Measurements from ENCODE around the gene CEP83. TPM values are rescaled to one million over a fixed set of nuclear protein-coding genes. Genes with fewer than 3 reads are reported as not detected.
"Not testable (repeated sequence)": the region's sequence is repeated elsewhere in the genome, so short reads cannot be mapped to it uniquely, and the experiment has no call there.

The CEP83 gene
- total RNA-seq, 1 experiment from 2014 or later, result 24.6 TPM

DNA sequence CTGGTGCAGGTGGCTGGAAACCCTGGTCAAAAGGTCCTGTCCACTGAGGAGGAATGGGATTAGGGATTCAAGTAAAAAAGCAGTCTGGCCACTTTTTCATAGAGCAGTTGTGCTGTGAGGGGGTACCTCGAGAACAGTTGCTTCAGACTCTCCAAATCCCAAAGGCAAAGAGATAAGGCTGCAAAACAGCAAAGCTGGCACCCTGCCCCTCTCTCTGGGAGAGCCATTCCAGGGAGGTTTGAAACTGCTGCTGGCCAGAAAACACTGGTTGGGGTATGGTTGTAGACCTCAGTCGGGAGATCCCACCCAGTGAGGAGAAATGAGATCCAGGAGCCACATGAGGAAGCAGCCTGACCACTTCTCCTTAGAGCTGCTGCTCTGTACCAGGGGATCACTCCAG, 137.3 kb downstream of the CEP83 start:
- no peaks in the 10 kb centered on the region for H3K4me1 ChIP-seq
- DNase-seq, result no peak
- H3K9me3 ChIP-seq (replicated peaks), result 0 out of 2 replicates have a peak, but pooled peaks cover 6% of the 10 kb centered on the region
- peaks cover 16% of the 10 kb centered on the region for H3K36me3 ChIP-seq
- no peak overlapping the region for H3K4me3 ChIP-seq
- no peak overlapping the region for H3K27ac ChIP-seq
- H3K27me3 ChIP-seq, result no peaks in the 10 kb centered on the region

DNA sequence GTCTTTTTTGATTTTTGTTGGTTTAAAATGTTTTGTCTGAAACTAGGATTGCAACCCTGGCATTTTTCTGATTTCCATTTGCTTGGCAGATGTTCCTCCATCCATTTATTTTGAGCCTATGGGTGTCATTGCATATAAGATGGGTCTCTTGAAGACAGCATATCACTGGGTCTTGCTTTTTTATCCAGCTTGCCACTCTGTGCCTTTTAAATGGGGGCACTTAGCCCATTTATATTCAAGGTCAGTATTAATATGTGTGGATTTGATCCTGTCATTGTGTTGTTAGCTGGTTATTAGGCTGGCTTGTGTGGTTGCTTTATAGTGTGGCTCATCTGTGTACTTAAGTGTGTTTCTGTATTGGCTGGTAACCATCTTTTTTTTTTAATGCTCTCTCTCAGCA, 139.6 kb downstream of the CEP83 start:
- DNase-seq, result no peak
- Histone ChIP-seq H3K27me3 (no peaks in the 10 kb centered on the region), H3K4me3 (no peak overlapping the region), H3K4me1 (no peaks in the 10 kb centered on the region), H3K36me3 (peaks cover 16% of the 10 kb centered on the region), H3K9me3 (replicated peaks) (0 out of 2 replicates have a peak, but pooled peaks cover 6% of the 10 kb centered on the region), H3K27ac (no peak overlapping the region)

DNA sequence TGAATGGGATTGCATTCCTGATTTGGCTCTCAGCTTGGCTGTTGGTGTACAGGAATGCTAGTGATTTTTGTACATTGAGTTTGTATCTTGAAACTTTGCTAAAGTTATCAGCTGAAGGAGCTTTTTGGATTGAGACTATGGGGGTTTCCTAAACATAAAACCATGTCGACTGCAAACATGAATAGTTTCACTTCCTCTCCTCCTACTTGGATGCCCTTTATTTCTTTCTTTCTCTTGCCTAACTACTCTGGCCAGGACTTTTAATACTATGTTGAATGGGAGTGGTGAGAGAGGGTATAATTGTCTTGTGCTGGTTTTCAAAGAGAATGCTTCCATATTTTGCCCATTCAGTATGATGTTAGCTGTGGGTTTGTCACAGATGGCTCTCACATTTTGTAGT, 141.5 kb downstream of the CEP83 start:
- DNase-seq, result no peak
- peaks cover 11% of the 10 kb centered on the region; the same call in 1 of the 2 replicates for H3K36me3 ChIP-seq
- no peaks in the 10 kb centered on the region for H3K27me3 ChIP-seq
- H3K9me3 ChIP-seq (replicated peaks), result 0 out of 2 replicates have a peak, but pooled peaks cover 6% of the 10 kb centered on the region
- no peak overlapping the region for H3K27ac ChIP-seq
- no peak overlapping the region for H3K4me3 ChIP-seq
- H3K4me1 ChIP-seq, result no peaks in the 10 kb centered on the region

DNA sequence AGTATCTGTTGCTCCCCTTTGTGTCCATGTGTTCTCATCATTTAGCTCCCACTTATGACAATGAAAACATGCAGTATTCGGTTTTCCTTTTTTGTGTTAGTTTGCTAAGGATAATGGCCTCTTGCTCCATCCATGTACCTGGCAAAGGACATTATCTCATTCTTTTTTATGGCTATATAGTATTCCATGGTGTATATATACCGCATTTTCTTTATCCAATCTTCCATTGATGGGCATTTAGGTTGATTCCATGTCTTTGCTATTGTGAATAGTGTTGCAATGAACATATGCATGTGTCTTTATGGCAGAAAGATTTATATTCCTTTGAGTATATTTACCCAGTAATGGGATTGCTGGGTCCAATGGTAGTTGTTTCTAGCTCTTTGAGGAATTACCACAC, 143.1 kb downstream of the CEP83 start:
- not testable (repeated sequence) for H3K27me3 ChIP-seq

DNA sequence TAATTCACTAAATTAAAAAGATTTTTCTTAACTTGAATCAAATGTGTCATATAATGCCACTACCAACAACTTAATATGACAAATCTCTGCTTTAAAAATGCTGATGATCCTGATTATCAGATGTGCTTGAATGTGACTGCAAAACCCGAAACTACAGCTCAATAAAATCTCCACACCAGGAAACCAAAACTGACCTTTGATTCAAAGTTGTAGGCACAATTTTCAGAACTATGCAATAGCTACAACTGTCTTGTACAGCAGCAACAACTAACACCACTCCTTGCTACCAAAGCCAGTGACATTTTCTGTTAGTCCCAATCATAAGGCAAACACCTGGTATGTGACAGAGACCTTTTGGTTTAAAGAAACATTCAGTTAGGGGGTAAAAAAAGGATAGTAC, 147.3 kb downstream of the CEP83 start:
- Histone ChIP-seq H3K9me3 (replicated peaks) (no peaks in the 10 kb centered on the region), H3K36me3 (peaks cover 12% of the 10 kb centered on the region), H3K27ac (no peak overlapping the region), H3K27me3 (no peaks in the 10 kb centered on the region), H3K4me3 (no peak overlapping the region), H3K4me1 (no peaks in the 10 kb centered on the region)
- DNase-seq, result no peak

More for the DNA sequence above, 143.1 kb downstream of the CEP83 start:
- DNase-seq; H3K27ac ChIP-seq; H3K36me3 ChIP-seq; H3K4me1 ChIP-seq; H3K4me3 ChIP-seq; H3K9me3 ChIP-seq (replicated peaks): not testable (repeated sequence)

DNA sequence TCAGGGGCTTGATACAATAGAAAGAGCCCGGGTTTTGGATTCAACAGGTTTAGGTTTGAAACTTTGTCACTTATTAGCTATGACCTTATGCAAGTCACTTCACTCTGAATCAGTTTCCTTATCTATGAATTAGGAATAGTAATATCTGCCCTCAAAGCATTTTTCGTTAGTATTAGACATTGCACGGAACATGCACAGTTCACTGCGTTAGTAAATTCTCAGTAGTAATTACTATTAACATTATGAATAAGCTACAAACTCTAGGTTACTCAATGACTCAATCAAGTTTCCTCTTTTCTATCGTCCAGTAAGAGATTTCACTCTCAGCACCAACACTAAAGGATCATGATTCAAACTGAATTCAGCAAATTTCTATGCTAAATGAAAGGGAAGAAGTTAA, 150.3 kb downstream of the CEP83 start:
- no peak for DNase-seq
- no peak overlapping the region for H3K27ac ChIP-seq
- peaks cover 26% of the 10 kb centered on the region for H3K36me3 ChIP-seq
- H3K4me1 ChIP-seq, result no peaks in the 10 kb centered on the region
- H3K27me3 ChIP-seq, result no peaks in the 10 kb centered on the region
- H3K4me3 ChIP-seq, result no peak overlapping the region
- no peaks in the 10 kb centered on the region for H3K9me3 ChIP-seq (replicated peaks)

DNA sequence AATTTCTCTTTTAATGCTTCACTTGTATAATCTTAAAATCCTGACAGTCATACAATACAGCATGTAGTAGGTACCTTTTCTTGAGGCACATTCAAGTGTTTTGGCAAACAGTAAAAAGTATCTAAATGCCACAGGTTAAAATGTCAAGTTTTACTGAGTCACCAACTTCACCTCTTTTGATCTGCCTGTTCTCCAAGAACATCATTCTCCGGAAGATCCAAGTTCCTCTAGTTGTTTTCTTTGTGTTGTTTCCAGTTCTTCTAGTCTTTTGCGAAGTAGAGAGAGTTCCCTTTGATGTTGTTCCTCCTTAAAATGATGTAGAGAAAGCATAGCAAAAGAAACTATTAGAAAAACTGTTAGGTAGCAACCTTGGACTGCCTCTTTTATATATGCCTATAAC, 151.1 kb downstream of the CEP83 start:
- H3K27ac ChIP-seq, result no peak overlapping the region
- H3K4me3 ChIP-seq, result no peak overlapping the region
- no peak for DNase-seq
- H3K27me3 ChIP-seq, result no peaks in the 10 kb centered on the region
- no peaks in the 10 kb centered on the region for H3K9me3 ChIP-seq (replicated peaks)
- peaks cover 27% of the 10 kb centered on the region for H3K36me3 ChIP-seq
- H3K4me1 ChIP-seq, result no peaks in the 10 kb centered on the region

DNA sequence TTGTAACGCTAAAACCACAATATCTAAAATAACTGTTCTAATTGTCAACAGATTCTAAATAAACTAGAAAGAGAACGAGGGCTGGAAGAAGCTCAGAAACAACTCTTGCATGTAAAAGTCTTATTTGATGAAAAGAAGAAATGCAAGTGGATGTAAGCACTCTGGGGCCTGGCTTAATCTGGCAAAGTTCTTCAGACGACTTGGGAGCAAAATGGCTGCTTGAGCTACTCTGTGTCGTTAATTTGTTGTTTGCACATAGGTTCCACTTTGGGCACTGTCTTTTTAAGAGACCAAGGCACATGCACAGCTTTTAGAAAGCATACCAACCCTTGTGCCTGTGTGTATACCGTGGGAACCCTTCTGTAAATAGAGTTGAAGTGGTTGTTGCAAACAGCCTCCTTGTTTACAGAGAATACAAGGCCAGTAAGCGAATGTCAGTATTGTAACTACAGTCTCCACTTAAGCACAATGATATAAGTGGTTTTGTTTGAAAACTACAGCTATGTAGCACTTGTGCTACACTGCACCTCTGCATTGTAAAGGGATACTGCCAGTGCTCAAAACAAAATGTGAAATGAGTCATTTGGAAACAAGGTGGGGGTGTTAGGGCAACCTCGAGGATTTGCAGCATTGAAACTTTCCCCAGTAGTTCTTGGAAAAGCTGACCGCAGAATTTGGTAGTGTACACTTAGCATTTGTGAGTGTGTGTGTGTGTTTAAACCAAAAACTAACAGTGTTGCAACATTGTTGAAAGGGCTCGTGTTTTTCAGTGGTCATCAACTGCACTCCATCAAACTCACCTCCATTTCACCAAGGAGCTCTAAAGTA, 154.3 kb downstream of the CEP83 start:
- Histone ChIP-seq H3K4me3 (no peak overlapping the region), H3K27me3 (no peaks in the 10 kb centered on the region), H3K27ac (no peak overlapping the region), H3K4me1 (no peaks in the 10 kb centered on the region), H3K9me3 (replicated peaks) (no peaks in the 10 kb centered on the region), H3K36me3 (peaks cover 30% of the 10 kb centered on the region)
- DNase-seq, result no peak

DNA sequence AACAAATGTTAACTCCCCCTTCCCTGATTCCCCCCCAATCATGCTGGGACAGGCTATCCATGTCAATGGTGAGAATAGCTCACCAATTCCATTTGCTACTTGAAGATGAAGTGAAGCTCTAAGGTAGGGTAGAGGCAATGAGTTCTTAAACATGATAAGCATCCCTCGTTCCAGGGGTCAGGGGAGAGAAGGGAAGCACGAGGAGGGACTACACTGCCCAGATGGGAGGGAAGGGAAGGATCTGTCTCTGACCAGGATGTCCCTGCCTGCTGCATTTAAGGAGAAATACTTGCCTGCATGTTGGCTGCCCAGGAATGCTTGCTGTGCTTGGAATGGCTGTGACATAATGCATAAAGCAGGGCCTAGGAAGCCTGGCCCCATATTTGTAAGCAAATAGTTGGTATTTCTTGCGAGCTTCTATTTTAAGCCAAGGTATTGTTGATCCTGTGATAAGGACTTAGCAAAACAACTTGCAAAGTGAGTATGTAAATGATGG, 155.1 kb downstream of the CEP83 start:
- H3K4me1 ChIP-seq, result no peaks in the 10 kb centered on the region
- no peak for DNase-seq
- H3K27me3 ChIP-seq, result no peaks in the 10 kb centered on the region
- H3K4me3 ChIP-seq, result no peak overlapping the region
- H3K27ac ChIP-seq, result no peak overlapping the region
- peaks cover 30% of the 10 kb centered on the region for H3K36me3 ChIP-seq
- no peaks in the 10 kb centered on the region for H3K9me3 ChIP-seq (replicated peaks)

DNA sequence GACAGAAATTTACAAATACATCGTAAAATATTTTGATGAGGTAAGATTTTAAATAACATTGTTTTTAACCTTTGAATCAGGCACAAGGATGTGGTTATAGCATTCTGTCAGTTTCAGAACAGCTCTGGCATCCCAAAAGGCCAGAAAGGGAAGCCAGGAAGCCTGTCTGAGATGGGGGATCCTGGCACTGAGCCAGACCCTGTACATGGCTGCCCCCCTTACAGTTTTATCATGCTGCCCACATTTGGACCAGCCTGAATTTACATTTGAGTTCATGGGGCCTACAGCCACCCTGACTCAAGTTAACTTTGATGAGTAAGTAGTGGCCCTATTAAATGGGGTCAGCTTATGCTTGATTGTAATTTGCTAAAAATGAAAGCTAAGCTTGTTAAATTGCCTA, 155.7 kb downstream of the CEP83 start:
- Histone ChIP-seq H3K4me3 (no peak overlapping the region), H3K36me3 (peaks cover 27% of the 10 kb centered on the region), H3K27me3 (no peaks in the 10 kb centered on the region), H3K27ac (no peak overlapping the region), H3K9me3 (replicated peaks) (no peaks in the 10 kb centered on the region), H3K4me1 (no peaks in the 10 kb centered on the region)
- DNase-seq, result no peak

DNA sequence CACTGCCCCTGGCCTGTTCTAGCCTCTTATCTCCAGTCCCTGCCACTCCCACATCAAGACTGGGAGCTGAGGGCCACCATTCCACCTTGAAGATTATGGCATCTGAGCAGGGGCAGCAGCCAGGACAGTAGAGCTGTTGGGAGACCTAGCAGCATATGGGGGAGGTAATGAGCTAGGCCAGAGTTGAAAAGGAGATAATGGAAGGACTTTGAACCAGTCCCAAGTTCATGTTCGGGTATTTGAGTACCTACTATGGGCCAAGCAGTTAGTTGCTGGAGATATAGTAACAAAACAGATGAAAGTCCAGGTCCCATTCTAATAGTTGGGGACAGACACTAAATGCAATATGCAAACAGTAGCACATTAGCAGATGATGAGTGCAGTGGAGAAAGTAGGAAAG, 159.8 kb downstream of the CEP83 start:
- H3K36me3 ChIP-seq, result peaks cover 10% of the 10 kb centered on the region
- no peak for DNase-seq
- H3K4me1 ChIP-seq, result no peaks in the 10 kb centered on the region
- no peak overlapping the region for H3K27ac ChIP-seq
- no peak overlapping the region for H3K4me3 ChIP-seq
- H3K9me3 ChIP-seq (replicated peaks), result no peaks in the 10 kb centered on the region
- H3K27me3 ChIP-seq, result no peaks in the 10 kb centered on the region

DNA sequence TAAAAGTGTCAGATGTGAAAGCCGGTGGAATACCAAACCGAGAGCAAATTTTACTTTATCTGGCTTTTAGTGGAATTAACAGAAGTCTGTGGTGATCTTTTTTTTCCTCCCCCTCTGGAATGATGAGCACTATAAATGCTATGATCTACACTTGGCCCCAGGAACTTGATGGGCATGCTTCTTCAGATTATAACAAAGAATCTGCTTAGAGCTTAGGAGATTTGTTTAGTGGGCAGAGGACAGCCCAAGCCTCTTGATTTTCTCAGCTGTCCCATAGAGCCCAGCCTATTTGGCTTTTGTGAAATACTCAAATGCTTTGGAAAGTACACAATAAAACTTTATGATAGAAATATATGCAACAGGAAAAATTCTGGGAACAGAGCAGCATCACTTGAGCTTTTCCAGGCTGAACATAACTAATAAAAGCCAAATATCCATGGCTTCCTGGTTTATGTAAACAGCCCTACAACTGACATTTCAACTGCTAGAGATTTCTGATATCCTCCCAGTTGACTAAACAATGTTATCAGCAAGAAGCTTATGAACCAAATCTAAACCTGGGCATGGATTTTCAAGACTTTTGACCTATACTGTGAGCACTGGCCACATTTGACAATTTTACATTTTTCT, 161.7 kb downstream of the CEP83 start:
- peaks cover 4% of the 10 kb centered on the region; the same call in 1 of the 2 replicates for H3K36me3 ChIP-seq
- no peaks in the 10 kb centered on the region for H3K9me3 ChIP-seq (replicated peaks)
- DNase-seq, result no peak
- no peak overlapping the region for H3K4me3 ChIP-seq
- no peaks in the 10 kb centered on the region for H3K27me3 ChIP-seq
- H3K4me1 ChIP-seq, result no peaks in the 10 kb centered on the region
- H3K27ac ChIP-seq, result no peak overlapping the region

DNA sequence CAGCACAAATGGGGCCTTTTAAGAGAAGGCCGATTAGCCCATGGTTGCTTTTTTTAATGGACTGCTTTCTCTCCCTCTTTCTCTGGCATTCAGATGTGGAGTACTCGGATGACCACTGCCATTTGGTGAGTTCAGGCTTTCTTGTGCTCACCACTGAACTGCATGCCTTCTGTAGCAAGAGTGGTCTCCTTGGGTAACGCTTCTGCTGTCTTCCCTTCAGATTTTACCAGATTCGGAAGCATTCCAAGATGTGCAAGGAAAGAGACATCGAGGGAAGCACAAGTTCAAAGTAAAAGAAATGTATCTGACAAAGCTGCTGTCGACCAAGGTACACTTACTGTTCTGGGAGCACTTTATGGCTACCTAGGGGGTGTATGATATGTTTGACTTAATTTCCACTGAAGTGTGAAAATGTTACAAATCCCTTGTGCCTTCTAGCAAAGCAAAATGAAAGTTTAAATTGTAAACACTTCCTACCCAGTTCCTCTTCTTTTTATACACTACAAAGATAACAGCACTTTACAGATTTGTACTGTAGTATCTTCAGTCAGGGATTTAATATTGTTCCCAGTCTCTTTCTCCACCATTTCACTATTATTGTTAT, 162.5 kb downstream of the CEP83 start:
- H3K27me3 ChIP-seq, result no peaks in the 10 kb centered on the region
- no peaks in the 10 kb centered on the region for H3K4me1 ChIP-seq
- H3K27ac ChIP-seq, result no peak overlapping the region
- H3K4me3 ChIP-seq, result no peak overlapping the region
- DNase-seq, result no peak
- H3K36me3 ChIP-seq, result peaks cover 4% of the 10 kb centered on the region; the same call in 1 of the 2 replicates
- no peaks in the 10 kb centered on the region for H3K9me3 ChIP-seq (replicated peaks)

DNA sequence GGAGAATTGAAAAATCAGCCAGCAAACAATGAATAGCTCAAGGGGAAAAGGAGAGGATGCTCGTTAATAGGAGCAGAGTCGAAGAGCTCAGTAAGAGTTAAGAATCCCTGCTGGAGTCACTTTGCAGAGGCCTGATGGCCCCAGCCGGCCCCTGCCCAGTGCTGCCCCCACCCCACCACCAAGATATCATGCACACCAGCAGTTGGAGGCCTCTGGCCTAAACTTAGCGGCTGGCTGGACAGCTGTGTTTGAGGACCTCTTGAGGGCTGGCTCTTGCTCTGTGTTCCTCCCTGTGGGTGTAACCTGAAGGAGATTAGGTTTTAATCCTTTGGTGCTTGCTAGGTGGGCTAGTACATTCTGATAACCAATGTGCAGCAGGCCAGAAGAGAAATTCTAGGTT, 169.3 kb downstream of the CEP83 start:
- no peaks in the 10 kb centered on the region for H3K36me3 ChIP-seq
- DNase-seq, result peak; percentile 14 to 21
- H3K4me1 ChIP-seq, result no peaks in the 10 kb centered on the region
- H3K27ac ChIP-seq, result no peak overlapping the region
- H3K4me3 ChIP-seq, result no peak overlapping the region
- no peaks in the 10 kb centered on the region for H3K27me3 ChIP-seq
- no peaks in the 10 kb centered on the region for H3K9me3 ChIP-seq (replicated peaks)

All from SJCRH30 (cell line).